Smooth muscle cell (in vitro differentiated cells): ENCODE data around the gene ANXA10. TPM values are rescaled to one million over a fixed set of nuclear protein-coding genes. Genes with fewer than 3 reads are reported as not detected.
"Not testable (repeated sequence)": the region's sequence is repeated elsewhere in the genome, so short reads cannot be mapped to it uniquely, and the experiment has no call there.

ENCODE experiments used
- DNase-seq: peaks from one replicate; lab custom pipeline; 2025; ENCODE audit not compliant: unreplicated experiment; lab: John Stamatoyannopoulos, UW
- H2AFZ ChIP-seq: fragments of 200-600 bp; sonication (generic); 2 replicates; pipeline ENCODE4 v1.6.0; 2016; ENCODE audit warnings: antibody characterized with exemption, low read depth, mild to moderate bottlenecking
- H3F3A ChIP-seq: fragments of 200-600 bp; sonication (generic); 2 replicates; pipeline ENCODE4 v1.6.0; 2017; ENCODE audit warnings: antibody characterized with exemption, low read depth
- H3K27ac ChIP-seq: fragments of 200-600 bp; sonication (generic); 2 replicates; pipeline ENCODE4 v1.5.1; 2016; ENCODE audit warnings: low read depth, mild to moderate bottlenecking
- H3K27me3 ChIP-seq: fragments of 200-600 bp; sonication (generic); 2 replicates; pipeline ENCODE4 v1.6.1; 2016; ENCODE audit warnings: low read depth, mild to moderate bottlenecking
- H3K36me3 ChIP-seq: fragments of 200-600 bp; sonication (generic); 2 replicates; pipeline ENCODE4 v1.5.1; 2016; ENCODE audit warnings: low read depth
- H3K4me1 ChIP-seq: fragments of 200-600 bp; sonication (generic); 2 replicates; pipeline ENCODE4 v1.5.1; 2016; ENCODE audit warnings: low read depth
- H3K4me2 ChIP-seq: fragments of 200-600 bp; sonication (generic); 2 replicates; pipeline ENCODE4 v1.6.0; 2016; ENCODE audit warnings: mild to moderate bottlenecking
- H3K4me3 ChIP-seq: fragments of 200-600 bp; sonication (generic); 2 replicates; pipeline ENCODE4 v1.5.1; 2016; ENCODE audit warnings: mild to moderate bottlenecking
- H3K79me2 ChIP-seq: fragments of 200-600 bp; sonication (generic); 2 replicates; pipeline ENCODE4 v1.6.0; 2016; ENCODE audit warnings: low read depth, mild to moderate bottlenecking
- H3K9ac ChIP-seq: fragments of 200-600 bp; sonication (generic); 2 replicates; pipeline ENCODE4 v1.6.0; 2016; ENCODE audit warnings: low read depth
- H3K9me3 ChIP-seq: fragments of 200-600 bp; sonication (generic); replicated peaks from 2 replicates; pipeline ENCODE4 v1.5.1; 2016; ENCODE audit warnings: low read depth
- H4K20me1 ChIP-seq: fragments of 200-600 bp; sonication (generic); 2 replicates; pipeline ENCODE4 v1.6.0; 2016; ENCODE audit warnings: low read depth
- WGBS: methylation state at CpG from one replicate; pipeline ENCODE4 v1.1.7; 2016; ENCODE audit warnings: low lambda C conversion rate; 5-methylcytosine and 5-hydroxymethylcytosine counted together
- polyA plus RNA-seq: library from polyadenylated mRNA; unstranded; fragments of >200 nt; fragmentation: Nextera tagmentation; extraction: Ambion mirVana; gene quantifications from 2 replicates; pipeline ENCODE4 v1.2.1, GENCODE V29; 2016
- total RNA-seq: library from RNA; depleted of rRNA; stranded (reverse); fragments of >200 nt; gene quantifications from 2 replicates; pipeline ENCODE4 v1.2.3, GENCODE V29; 2014
- TF ChIP-seq, protein P1 (sequence below): fragments of 200-600 bp; sonication (generic); IDR thresholded peaks from 2 replicates; pipeline ENCODE4 v1.5.1; 2017; ENCODE audit warnings: borderline replicate concordance, mild to moderate bottlenecking, antibody characterized with exemption; ENCODE audit not compliant: insufficient read depth, poor library complexity, severe bottlenecking

The ANXA10 gene
- total and polyA plus RNA-seq, 2 experiments from 2014 or later: not detected

DNA sequence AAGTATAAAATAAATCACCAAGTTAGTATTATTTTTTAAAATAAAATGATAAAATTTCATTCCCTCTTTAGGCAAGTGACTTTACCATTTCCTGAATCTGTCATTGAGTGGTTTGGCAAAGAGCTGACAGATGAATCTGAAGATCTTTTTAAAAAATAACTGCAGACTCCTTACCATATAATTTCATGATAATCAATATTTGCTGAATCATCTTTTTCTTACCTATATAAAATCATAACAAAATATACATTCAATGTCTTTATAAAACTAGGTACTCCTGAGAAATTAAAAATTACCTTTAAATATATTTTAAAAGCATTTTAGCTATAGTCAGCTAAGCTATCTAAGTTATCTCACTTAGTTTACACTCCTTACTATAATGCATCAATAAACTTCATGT lies 17.2 kb downstream of the ANXA10 start:
- Histone ChIP-seq H3K9ac (no peak overlapping the region), H3K79me2 (no peaks in the 10 kb centered on the region), H2AFZ (no peak overlapping the region), H3K36me3 (no peaks in the 10 kb centered on the region), H4K20me1 (no peaks in the 10 kb centered on the region), H3K27me3 (no peaks in the 10 kb centered on the region), H3F3A (no peaks in the 10 kb centered on the region), H3K9me3 (no peaks in the 10 kb centered on the region), H3K4me2 (no peak overlapping the region), H3K27ac (no peak overlapping the region), H3K4me1 (peaks cover 3% of the 10 kb centered on the region), H3K4me3 (no peak overlapping the region)
- TF ChIP-seq, protein P1, sequence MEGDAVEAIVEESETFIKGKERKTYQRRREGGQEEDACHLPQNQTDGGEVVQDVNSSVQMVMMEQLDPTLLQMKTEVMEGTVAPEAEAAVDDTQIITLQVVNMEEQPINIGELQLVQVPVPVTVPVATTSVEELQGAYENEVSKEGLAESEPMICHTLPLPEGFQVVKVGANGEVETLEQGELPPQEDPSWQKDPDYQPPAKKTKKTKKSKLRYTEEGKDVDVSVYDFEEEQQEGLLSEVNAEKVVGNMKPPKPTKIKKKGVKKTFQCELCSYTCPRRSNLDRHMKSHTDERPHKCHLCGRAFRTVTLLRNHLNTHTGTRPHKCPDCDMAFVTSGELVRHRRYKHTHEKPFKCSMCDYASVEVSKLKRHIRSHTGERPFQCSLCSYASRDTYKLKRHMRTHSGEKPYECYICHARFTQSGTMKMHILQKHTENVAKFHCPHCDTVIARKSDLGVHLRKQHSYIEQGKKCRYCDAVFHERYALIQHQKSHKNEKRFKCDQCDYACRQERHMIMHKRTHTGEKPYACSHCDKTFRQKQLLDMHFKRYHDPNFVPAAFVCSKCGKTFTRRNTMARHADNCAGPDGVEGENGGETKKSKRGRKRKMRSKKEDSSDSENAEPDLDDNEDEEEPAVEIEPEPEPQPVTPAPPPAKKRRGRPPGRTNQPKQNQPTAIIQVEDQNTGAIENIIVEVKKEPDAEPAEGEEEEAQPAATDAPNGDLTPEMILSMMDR: no peak
- DNase-seq: no peak

DNA sequence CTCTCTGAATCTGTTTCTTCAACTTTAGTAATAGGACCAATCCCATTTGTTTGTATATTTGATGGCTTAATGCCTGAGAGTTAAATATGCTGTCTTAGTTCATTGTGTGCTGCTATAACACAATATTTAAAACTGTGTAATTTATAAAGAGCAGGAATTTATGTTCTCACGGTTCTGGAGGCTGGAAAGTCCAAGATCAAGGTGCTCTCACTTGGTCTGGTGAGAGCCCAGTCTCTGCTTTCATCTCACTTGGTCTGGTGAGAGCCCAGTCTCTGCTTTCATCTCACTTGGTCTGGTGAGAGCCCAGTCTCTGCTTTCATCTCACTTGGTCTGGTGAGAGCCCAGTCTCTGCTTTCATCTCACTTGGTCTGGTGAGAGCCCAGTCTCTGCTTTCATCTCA lies 20.7 kb downstream of the ANXA10 start:
- H4K20me1 ChIP-seq, H3K9ac ChIP-seq, H3K27me3 ChIP-seq, H3K4me1 ChIP-seq, H3K4me2 ChIP-seq, H3K79me2 ChIP-seq, H3K9me3 ChIP-seq, H3K4me3 ChIP-seq, H3K27ac ChIP-seq, H3F3A ChIP-seq, H2AFZ ChIP-seq, H3K36me3 ChIP-seq, DNase-seq: not testable (repeated sequence)
- WGBS: 65% methylated on average over 1 of the region's 1 CpG

DNA sequence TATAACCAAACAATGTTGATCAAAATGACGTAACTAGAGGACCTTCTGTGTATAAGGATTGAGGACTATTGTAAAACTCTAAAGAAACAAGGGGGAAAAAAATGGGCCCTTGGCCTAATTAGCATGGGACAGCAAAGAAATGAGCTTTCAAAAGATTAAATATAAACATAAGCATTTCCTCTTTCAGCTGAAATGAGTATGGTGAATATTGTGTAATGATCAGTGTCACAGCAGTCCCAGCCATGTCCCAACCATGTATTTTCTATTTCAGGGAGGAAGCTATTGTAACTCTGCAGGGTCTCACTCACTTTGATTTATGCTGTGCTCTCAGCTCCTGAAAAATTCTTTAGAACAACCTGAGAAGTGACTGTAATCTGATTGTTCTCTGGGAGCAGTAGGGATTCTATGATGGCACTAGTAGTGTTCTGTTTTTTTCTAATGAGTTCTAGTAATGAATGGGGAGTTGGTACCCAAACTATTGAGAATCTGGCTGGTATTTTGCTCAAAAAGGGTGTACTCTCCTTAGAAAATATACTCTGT lies 25.8 kb downstream of the ANXA10 start:
- DNase-seq: no peak
- Histone ChIP-seq H2AFZ (no peak overlapping the region), H3K4me2 (no peak overlapping the region), H3K36me3 (no peaks in the 10 kb centered on the region), H3K79me2 (no peaks in the 10 kb centered on the region), H3K27me3 (no peaks in the 10 kb centered on the region), H3K4me3 (no peak overlapping the region), H3K4me1 (no peaks in the 10 kb centered on the region), H3K9me3 (no peaks in the 10 kb centered on the region), H4K20me1 (no peaks in the 10 kb centered on the region), H3K9ac (no peak overlapping the region), H3K27ac (no peak overlapping the region), H3F3A (no peaks in the 10 kb centered on the region)
- WGBS: 76% methylated on average over 1 of the region's 1 CpG
- TF ChIP-seq, protein P1: no peak

DNA sequence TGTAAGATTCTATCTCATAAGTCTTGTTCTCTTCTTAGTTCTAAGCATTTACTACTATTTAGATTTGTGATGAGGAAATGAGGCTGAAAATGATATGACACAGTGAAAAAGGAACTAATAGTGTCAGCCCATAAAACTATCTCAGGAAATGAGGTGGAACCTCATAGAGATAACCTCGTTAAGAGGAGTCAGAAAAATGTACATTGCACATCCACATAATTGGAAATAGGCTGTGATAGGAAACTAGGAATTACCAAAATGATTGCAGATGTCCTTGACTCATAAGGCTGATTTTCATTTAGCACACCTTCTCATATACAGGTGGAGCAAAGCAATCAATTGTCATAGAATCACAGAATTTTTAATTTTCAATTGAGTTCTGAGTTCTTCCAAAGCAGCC lies 26.8 kb downstream of the ANXA10 start:
- Histone ChIP-seq H3K4me2 (no peak overlapping the region), H3K9ac (no peak overlapping the region), H3K27ac (no peak overlapping the region), H3F3A (no peaks in the 10 kb centered on the region), H3K4me1 (no peaks in the 10 kb centered on the region), H2AFZ (no peak overlapping the region), H4K20me1 (no peaks in the 10 kb centered on the region), H3K4me3 (no peak overlapping the region), H3K27me3 (no peaks in the 10 kb centered on the region), H3K9me3 (no peaks in the 10 kb centered on the region), H3K79me2 (no peaks in the 10 kb centered on the region), H3K36me3 (no peaks in the 10 kb centered on the region)
- WGBS: 74% methylated on average over 1 of the region's 1 CpG
- TF ChIP-seq, protein P1: no peak
- DNase-seq: no peak
